Endothelial cell (in vitro differentiated cells): ENCODE measurements around the gene NHLRC3. TPM values are rescaled to one million over a fixed set of nuclear protein-coding genes. Genes with fewer than 3 reads are reported as not detected.

ENCODE experiments used
- DNase-seq: peaks from one replicate; pipeline ENCODE4 v3.0.0; 2021; ENCODE audit warnings: low spot score
- H3K27ac Mint-ChIP-seq: one replicate; pipeline ENCODE4 v1.8.0; 2021; ENCODE audit warnings: mixed read lengths, inconsistent platforms; ENCODE audit not compliant: unreplicated experiment
- H3K27me3 Mint-ChIP-seq: one replicate; pipeline ENCODE4 v1.8.0; 2021; ENCODE audit warnings: mild to moderate bottlenecking, moderate library complexity, mixed read lengths, inconsistent platforms; ENCODE audit not compliant: unreplicated experiment
- H3K36me3 Mint-ChIP-seq: one replicate; pipeline ENCODE4 v1.8.0; 2021; ENCODE audit warnings: mild to moderate bottlenecking, low read depth, mixed read lengths, inconsistent platforms; ENCODE audit not compliant: unreplicated experiment
- H3K4me1 Mint-ChIP-seq: one replicate; pipeline ENCODE4 v1.8.0; 2021; ENCODE audit warnings: mild to moderate bottlenecking, mixed read lengths, inconsistent platforms; ENCODE audit not compliant: unreplicated experiment
- H3K4me3 Mint-ChIP-seq: one replicate; pipeline ENCODE4 v1.8.0; 2021; ENCODE audit warnings: mild to moderate bottlenecking, mixed read lengths, inconsistent platforms; ENCODE audit not compliant: unreplicated experiment
- H3K9me3 Mint-ChIP-seq: one replicate; pipeline ENCODE4 v1.8.0; 2021; ENCODE audit warnings: mixed read lengths, inconsistent platforms; ENCODE audit not compliant: unreplicated experiment
- total RNA-seq: library from RNA; stranded (reverse); fragmentation: NEBNext Ultra II Directional; extraction: Animal tissue kit (Norgen Biotek cat#: 25700); gene quantifications from one replicate; pipeline ENCODE4 v1.2.1, GENCODE V29; 2021; ENCODE audit not compliant: unreplicated experiment
- TF ChIP-seq, protein P1 (sequence below): fragments of 200-600 bp; sonication (generic); IDR thresholded peaks from one replicate; pipeline ENCODE4 v1.5.0; 2021; ENCODE audit warnings: antibody characterized with exemption; ENCODE audit not compliant: unreplicated experiment

The NHLRC3 gene
- total RNA-seq, 1 donor from 2014 or later = 26.9 TPM

DNA sequence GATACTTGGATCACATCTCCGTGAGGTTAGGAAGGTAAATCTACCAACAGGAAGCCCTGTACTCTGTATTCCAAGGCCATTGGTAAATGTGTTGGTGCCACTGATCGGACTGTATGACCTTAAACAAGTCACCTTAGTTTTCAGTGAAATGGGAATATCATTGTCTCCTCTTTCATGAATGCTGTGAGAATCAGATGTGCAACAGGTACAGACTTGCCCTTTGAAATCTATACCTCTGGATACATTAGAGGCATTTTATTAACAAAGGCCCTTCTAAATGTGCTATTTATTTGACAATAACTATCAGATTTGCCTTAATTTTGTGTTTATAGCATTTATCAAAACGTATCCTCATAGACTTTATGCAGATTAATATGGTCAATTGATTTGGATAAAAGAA lies 11.0 kb downstream of the NHLRC3 start:
- H3K4me1 Mint-ChIP-seq = peaks cover 4% of the 10 kb centered on the region
- no peaks in the 10 kb centered on the region for H3K9me3 Mint-ChIP-seq
- TF ChIP-seq, protein P1, sequence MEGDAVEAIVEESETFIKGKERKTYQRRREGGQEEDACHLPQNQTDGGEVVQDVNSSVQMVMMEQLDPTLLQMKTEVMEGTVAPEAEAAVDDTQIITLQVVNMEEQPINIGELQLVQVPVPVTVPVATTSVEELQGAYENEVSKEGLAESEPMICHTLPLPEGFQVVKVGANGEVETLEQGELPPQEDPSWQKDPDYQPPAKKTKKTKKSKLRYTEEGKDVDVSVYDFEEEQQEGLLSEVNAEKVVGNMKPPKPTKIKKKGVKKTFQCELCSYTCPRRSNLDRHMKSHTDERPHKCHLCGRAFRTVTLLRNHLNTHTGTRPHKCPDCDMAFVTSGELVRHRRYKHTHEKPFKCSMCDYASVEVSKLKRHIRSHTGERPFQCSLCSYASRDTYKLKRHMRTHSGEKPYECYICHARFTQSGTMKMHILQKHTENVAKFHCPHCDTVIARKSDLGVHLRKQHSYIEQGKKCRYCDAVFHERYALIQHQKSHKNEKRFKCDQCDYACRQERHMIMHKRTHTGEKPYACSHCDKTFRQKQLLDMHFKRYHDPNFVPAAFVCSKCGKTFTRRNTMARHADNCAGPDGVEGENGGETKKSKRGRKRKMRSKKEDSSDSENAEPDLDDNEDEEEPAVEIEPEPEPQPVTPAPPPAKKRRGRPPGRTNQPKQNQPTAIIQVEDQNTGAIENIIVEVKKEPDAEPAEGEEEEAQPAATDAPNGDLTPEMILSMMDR = no peak
- no peak for DNase-seq
- H3K27ac Mint-ChIP-seq = no peak overlapping the region
- no peaks in the 10 kb centered on the region for H3K27me3 Mint-ChIP-seq
- H3K36me3 Mint-ChIP-seq = peaks cover under 1% of the 10 kb centered on the region
- H3K4me3 Mint-ChIP-seq = no peak overlapping the region

DNA sequence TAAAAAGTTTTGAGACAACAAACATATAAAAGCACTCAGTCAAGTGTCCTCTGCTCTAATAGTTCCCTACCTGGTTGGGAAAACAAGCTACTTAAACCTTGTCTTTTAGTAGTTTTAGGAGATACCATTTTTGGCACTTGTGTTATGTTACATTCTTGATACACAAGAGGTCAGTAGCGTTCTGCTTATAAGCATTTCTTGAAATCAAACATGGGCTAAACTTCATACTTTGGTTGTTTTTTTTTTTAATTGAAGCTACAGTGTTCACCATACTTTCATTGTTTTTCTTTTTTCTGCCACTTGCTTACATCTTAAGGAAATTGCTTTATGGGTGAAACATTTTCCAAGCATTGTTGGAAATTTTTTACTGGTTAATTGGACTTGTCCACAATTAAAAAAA lies 12.9 kb downstream of the NHLRC3 start:
- Mint-ChIP-seq H3K4me3 (no peak overlapping the region), H3K36me3 (no peaks in the 10 kb centered on the region)
- DNase-seq = no peak

DNA sequence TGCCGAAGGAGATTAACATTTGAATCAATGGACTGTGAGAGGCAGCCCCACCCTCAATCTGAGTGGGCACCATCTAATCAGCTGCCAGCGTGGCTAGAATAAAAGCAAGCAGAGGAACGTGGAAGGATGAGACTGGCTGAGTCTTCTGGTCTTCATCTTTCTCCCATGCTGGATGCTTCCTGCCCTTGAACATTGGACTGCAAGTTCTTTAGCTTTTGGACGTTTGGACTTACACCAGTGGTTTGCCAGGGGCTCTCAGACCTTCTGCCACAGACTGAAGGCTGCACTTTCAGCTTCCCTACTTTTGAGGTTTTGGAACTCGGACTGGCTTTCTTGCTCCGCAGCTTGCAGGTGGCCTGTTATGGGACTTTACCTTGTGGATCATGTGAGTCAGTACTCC lies 14.7 kb downstream of the NHLRC3 start:
- Mint-ChIP-seq H3K36me3 (no peaks in the 10 kb centered on the region), H3K27me3 (no peaks in the 10 kb centered on the region), H3K4me3 (no peak overlapping the region), H3K4me1 (peaks cover 4% of the 10 kb centered on the region), H3K27ac (no peak overlapping the region), H3K9me3 (no peaks in the 10 kb centered on the region)
- TF ChIP-seq, protein P1 = no peak
- DNase-seq = no peak

More for the DNA sequence above, 12.9 kb downstream of the NHLRC3 start:
- Mint-ChIP-seq H3K4me1 (peaks cover 4% of the 10 kb centered on the region), H3K27me3 (no peaks in the 10 kb centered on the region), H3K27ac (no peak overlapping the region), H3K9me3 (no peaks in the 10 kb centered on the region)
- TF ChIP-seq, protein P1 = peak; percentile 45

DNA sequence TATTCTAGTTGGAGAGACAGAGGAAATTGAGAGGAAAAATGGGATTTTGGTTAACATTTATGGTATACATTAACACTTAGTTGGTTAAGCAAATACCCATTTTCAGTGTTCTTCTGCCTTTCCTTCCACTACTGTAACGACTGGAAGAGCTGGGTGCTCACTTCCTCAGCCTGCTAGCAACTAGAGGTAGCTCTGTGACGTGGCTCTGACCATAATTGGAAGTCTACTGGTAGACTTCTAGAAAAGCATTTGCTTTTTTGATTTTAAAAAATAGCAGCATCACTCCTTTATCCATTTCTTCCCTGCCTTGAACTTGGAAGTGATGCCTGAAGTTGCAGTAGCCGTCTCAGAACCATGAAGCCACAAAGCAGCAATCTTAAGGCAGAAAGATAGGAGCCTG lies 15.9 kb downstream of the NHLRC3 start:
- no peaks in the 10 kb centered on the region for H3K27me3 Mint-ChIP-seq
- TF ChIP-seq, protein P1 = no peak

DNA sequence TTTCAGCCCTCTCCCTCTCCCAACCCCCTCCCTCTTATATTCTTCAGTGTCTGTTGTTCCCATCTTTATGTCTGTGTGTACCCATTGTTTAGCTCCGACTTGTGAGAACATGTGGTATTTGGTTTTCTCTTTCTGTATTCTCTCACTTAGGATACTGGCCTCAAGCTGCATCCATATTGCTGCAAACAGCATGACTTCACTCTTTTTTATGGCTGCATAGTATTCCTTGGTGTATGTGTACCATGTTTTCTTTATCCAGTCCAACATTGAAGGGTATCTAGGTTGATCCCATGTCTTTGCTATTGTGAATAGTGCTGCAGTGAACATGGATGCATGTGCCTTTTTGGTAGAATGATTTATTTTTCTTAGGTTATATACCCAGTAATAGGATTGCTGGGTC lies 17.8 kb downstream of the NHLRC3 start:
- TF ChIP-seq, protein P1 = no peak
- Mint-ChIP-seq H3K4me3 (no peak overlapping the region), H3K27ac (no peak overlapping the region), H3K9me3 (no peaks in the 10 kb centered on the region), H3K36me3 (no peaks in the 10 kb centered on the region), H3K27me3 (no peaks in the 10 kb centered on the region), H3K4me1 (no peaks in the 10 kb centered on the region)
- no peak for DNase-seq

More for the DNA sequence above, 15.9 kb downstream of the NHLRC3 start:
- no peak overlapping the region for H3K4me3 Mint-ChIP-seq
- H3K4me1 Mint-ChIP-seq = peaks cover under 1% of the 10 kb centered on the region
- no peak for DNase-seq
- no peaks in the 10 kb centered on the region for H3K9me3 Mint-ChIP-seq
- H3K27ac Mint-ChIP-seq = no peak overlapping the region
- no peaks in the 10 kb centered on the region for H3K36me3 Mint-ChIP-seq
